HG03139 (cell line): ENCODE measurements around the gene PLG.
A peak's percentile ranks its signal among the peaks of the same experiment; 100 is the strongest.
"Not testable (repeated sequence)": the region's sequence is repeated elsewhere in the genome, so short reads cannot be mapped to it uniquely, and the experiment has no call there.

Experiments
- ATAC-seq: cut with Tn5 transposase; IDR thresholded peaks from one replicate; pipeline ENCODE4 v1.9.1; 2021; ENCODE audit not compliant: unreplicated experiment

The PLG gene

DNA sequence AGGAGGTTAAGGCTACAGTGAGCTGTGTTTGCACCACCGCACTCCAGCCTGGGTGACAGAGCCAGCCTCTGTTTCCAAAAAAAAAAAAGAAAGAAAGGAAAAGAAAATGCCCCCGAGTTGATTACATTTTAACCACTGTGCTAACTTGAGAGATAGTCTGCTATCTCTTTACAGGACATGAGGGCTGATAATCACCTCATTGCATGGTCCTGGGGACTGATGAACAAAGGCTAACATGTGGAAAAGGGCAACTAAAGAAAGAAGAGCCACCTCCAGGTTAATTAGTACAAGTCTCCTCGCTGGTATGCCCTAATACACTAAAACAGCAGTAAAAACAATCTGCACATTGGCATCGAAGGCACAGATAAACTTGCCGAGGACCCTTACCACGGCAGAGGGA is 4.2 kb upstream of the PLG start:
- no peak for ATAC-seq

GRCh38 chr6:160704688-160705087 is 2.6 kb downstream of the PLG start:
- not testable (repeated sequence) for ATAC-seq

GRCh38 chr6:160708993-160709392 is 6.9 kb downstream of the PLG start:
- ATAC-seq, result not testable (repeated sequence)

DNA sequence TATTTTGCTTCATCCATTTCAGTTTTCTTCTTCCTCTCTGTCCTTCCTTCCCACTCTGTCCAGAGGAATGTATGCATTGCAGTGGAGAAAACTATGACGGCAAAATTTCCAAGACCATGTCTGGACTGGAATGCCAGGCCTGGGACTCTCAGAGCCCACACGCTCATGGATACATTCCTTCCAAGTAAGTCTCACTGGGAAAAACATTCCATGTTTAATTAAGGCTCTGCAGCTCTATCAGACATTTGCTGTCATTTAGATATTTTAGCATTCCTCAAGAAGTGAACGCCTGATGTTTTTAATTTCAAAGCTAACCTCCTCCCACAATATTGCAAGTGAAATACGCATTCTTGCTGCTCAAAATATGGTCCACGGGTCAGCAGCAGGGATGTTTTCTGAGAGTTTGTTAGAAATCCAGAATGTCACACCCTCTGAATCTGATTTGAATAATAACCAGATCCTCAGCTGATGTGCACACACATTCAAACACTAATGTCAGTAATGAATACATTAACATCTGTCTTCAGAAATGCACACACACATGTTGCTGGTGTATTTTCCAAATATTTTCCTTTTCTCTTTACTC is 12.8 kb downstream of the PLG start:
- no peak for ATAC-seq

- ATAC-seq, result no peak
Measured at GRCh38 chr6:160730911-160731310, 28.9 kb downstream of the PLG start.

GRCh38 chr6:160733050-160733646 is 31.1 kb downstream of the PLG start:
- ATAC-seq, result peak; percentile 80

DNA sequence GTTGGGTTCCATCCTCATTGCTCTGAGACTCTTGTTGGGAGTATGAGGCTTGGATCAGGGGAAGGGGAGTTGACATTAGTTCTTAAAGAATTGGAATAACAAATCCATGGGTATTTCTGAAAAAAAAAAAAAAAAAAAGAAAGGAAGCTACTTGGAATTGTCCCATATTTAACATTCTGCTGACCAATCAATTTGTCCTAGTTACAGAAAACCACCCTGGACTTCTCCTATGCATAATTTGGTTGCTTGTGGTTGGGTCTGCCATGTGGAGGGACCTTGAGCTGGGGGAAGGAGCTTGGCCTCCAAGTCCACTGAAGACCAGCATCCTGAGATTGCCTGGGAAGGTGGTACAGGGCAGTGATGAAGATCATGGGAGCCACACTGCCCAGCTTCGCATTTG is 32.6 kb downstream of the PLG start:
- ATAC-seq, result no peak

DNA sequence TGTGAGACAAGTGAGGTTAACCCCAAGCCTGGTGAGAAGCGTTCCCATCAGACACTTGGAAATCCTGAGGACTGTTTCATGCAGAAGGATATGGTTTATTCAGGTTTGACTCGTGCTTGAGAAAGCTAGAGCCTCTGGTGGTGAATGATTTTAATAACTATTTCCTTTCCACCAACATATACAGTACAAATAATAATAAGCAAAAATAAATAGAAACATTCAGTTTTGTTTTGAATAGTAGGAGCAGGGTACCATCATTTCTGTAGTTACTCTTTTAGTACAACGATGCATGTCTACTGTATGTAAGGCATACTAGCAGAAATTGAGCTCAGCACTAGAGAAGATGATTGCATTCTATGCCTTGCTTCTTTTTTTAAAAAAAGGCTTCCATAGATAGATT is 33.5 kb downstream of the PLG start:
- ATAC-seq, result peak; percentile 56

GRCh38 chr6:160737934-160738333 is 35.9 kb downstream of the PLG start:
- no peak for ATAC-seq

GRCh38 chr6:160739955-160740354 is 37.9 kb downstream of the PLG start:
- no peak for ATAC-seq

DNA sequence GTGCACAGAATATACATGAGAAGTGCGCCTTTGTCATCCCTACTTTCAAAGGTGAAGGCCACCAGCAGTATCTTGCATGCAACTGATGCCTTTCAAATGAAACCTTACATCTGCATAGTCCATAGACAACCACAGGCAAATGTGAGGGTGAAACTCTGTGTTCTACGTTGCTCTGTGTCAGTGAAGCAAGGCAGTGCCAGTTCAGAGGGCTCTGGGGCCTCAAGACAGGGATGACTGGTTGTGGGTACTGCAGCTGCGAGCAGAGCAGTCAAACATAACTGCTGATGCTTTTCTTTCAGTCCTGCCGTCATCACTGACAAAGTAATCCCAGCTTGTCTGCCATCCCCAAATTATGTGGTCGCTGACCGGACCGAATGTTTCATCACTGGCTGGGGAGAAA is 39.0 kb downstream of the PLG start:
- ATAC-seq, result peak; percentile 97

GRCh38 chr6:160742090-160742489 is 40.0 kb downstream of the PLG start:
- ATAC-seq, result peak; percentile 52

- ATAC-seq, result peak; percentile 73
Measured at GRCh38 chr6:160750276-160750689, 48.2 kb downstream of the PLG start.

DNA sequence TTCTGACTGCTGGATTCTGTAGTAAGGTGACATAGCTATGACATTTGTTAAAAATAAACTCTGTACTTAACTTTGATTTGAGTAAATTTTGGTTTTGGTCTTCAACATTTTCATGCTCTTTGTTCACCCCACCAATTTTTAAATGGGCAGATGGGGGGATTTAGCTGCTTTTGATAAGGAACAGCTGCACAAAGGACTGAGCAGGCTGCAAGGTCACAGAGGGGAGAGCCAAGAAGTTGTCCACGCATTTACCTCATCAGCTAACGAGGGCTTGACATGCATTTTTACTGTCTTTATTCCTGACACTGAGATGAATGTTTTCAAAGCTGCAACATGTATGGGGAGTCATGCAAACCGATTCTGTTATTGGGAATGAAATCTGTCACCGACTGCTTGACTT is 51.2 kb downstream of the PLG start:
- not testable (repeated sequence) for ATAC-seq

DNA sequence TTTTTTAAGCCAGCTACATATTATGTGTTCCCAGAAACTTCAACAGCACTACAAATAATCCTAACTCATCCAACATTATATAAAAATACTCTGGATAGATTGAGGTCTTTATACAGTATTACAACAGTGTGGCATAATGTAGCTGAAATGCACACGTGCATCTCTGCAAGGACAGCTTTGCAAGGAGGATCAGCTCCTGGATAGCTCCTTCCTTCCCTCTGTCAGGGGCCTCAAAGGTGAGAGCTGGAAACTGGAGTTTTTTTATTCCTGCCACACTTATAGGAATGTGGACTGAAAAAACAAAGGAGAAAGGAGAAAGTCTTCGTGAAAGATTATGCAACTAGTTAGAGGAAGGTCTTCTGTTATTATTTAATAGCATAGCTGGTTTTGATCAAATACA is 53.1 kb downstream of the PLG start:
- no peak for ATAC-seq

- no peak for ATAC-seq
Measured at GRCh38 chr6:160756021-160756420, 54.0 kb downstream of the PLG start.

GRCh38 chr6:160756871-160757270 is 54.8 kb downstream of the PLG start:
- no peak for ATAC-seq

DNA sequence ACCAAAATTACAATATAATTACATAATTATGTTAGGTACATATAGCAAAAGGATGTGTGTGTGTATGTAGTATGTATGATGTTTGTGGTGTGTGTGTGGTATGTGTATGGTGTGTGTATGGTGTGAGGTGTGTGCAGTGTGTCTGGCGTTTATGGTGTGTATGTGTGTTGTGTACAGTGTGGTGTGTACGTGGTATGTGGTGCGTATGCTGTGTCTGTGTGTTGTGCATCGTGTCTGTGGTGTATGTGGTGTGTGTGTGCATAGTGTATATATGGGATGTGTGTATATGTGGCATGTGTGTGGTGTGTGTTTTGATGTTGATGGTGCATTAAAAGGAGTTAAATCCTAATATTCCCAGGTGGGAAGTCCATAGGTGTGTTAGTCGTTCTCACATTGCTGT is 62.8 kb downstream of the PLG start:
- ATAC-seq, result no peak

DNA sequence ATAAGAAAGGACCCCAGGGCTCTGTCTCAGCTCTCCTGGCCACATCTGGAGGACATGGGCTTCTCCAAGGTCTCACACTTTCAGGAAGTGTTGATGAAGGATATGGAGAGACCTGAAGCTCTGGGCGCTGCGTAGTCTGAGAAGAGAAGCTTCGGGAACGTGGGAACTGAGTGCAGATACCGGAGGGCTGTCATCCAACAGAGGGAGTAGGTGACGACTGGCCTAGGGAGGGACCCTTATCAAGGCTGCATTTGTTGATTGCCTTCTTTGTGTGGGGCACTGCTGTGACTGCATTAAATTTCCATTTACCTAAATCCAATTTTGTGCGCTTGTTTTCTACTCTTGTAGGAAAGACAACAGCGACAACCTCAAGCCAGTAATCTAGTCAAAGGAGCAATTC is 63.4 kb downstream of the PLG start:
- ATAC-seq, result no peak

DNA sequence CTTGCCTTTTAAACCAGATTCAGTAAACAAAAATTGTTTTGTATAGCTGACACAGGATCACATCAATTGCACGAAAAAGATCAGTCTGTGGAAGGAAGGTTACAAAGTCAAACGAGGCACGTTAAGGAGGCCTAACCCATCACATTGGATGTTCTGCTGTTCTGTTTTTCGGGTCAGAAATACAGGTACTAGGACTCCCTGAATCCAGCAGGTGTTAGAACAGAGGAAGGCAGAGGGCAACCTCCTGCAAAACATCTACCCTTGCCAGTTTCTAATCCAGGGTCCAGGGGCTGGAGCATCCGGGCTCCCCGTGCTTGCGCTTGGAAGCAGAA is 64.6 kb downstream of the PLG start:
- ATAC-seq, result no peak

DNA sequence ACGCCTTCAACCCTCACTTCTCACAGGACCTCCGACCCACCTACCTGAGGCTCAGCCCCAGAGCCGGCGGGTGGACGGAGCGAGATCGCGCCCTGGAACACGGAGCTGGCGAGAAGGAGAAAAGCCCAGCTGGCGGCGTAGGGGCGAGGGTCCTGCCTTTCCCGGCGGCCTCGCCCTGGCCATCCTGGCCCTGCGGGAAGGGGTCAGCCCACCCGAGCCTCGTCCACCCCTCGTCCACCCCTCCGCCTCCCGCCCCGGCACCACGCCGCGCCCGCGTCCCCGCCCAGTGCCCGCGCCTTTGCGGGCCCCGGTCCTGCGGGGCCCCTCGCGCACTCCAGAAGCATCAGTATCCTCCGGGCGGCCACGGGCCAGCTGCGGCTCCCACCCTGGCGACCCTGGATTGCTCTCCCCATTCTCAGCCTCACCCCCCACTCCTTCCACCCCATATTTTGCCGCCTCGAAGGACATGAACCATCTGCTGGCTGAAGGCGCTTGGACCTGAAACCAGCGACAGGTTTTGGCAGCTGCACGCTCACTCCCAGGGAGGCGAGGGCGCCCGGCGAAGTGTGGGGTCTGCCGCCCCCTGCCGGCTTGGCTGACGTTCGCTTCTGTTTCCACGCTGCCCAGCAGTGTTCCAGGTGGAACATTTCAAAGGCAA is 65.1 kb downstream of the PLG start:
- ATAC-seq, result peak; percentile 93

GRCh38 chr6:160767647-160768019 is 65.6 kb downstream of the PLG start:
- ATAC-seq, result peak; percentile 4

DNA sequence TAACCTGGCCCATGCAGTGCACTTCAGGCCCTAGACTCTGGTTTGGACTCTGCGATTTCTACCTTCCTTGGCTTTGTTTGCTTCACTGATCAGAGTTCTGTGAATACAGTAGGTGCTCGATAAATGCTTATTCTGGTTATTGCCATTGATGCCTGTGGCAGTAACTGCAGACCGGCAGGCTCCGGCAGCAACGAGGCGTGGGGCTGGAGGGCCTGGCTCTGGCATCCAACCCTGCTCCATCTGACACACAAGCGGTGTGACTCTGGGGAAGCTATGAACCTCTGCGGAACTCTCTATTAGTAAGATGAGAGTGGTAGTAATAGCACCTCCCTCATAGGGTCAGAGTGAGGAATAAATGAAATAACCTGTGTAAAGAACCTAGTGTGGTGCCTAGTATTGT is 66.1 kb downstream of the PLG start:
- no peak for ATAC-seq
